HepG2 (cell line): Measurements from ENCODE around the gene COL9A3. TPM values are rescaled to one million over a fixed set of nuclear protein-coding genes. Genes with fewer than 3 reads are reported as not detected.

Source experiments
- ASH2L ChIP-seq: fragments of 300-600, 200-600 bp; sonication (generic); IDR thresholded peaks from 2 replicates; pipeline ENCODE4 v1.7.0; 2017; ENCODE audit warnings: low read depth, mild to moderate bottlenecking, moderate library complexity, mixed read lengths, low read length; ENCODE audit not compliant: insufficient read length
- BORCS8-MEF2B ChIP-seq: sonication (generic); formaldehyde crosslinking; IDR thresholded peaks from 2 replicates; pipeline ENCODE4 v1.8.0; 2022; ENCODE audit warnings: mild to moderate bottlenecking, missing genetic modification reagents
- BRF2 ChIP-seq: sonication (generic); formaldehyde crosslinking; IDR thresholded peaks from 2 replicates; pipeline ENCODE4 v1.8.1; 2022; ENCODE audit warnings: mild to moderate bottlenecking, missing genetic modification reagents
- CHD4 ChIP-seq: fragments of 200-600 bp; sonication (generic); IDR thresholded peaks from 2 replicates; pipeline ENCODE4 v1.7.0; 2017; ENCODE audit warnings: mild to moderate bottlenecking, low read length, borderline replicate concordance
- CREM ChIP-seq, 2 experiments: sonication (generic) in 1 of 2; formaldehyde crosslinking in 1 of 2; IDR thresholded peaks; 2 replicates each; pipeline versions ENCODE4 v1.4.0 to v1.6.1; 2016 to 2020; ENCODE audit warnings: antibody characterized with exemption in 1 of 2, mild to moderate bottlenecking in 1 of 2, missing genetic modification reagents in 1 of 2
- E2F5 ChIP-seq: sonication (generic); formaldehyde crosslinking; conservative IDR thresholded peaks from 2 replicates; pipeline ENCODE4 v1.4.0; 2020; ENCODE audit warnings: missing genetic modification reagents
- EHMT2 ChIP-seq: fragments of 200-600 bp; sonication (generic); IDR thresholded peaks from 2 replicates; pipeline ENCODE4 v1.7.0; 2017; ENCODE audit warnings: antibody characterized with exemption, low read depth, low read length, borderline replicate concordance
- FOXP4 ChIP-seq: sonication (generic); formaldehyde crosslinking; IDR thresholded peaks from 2 replicates; pipeline ENCODE4 v1.4.0; 2020; ENCODE audit warnings: missing genetic modification reagents
- GLI4 ChIP-seq: sonication (generic); formaldehyde crosslinking; IDR thresholded peaks from 2 replicates; pipeline ENCODE4 v1.5.1; 2020; ENCODE audit warnings: missing genetic modification reagents, mild to moderate bottlenecking, moderate library complexity, borderline replicate concordance
- MED8 ChIP-seq: sonication (generic); formaldehyde crosslinking; IDR thresholded peaks from 2 replicates; pipeline ENCODE4 v1.8.1; 2023; ENCODE audit warnings: mild to moderate bottlenecking, missing genetic modification reagents; ENCODE audit not compliant: insufficient replicate concordance
- MXD1 ChIP-seq: sonication (generic); formaldehyde crosslinking; IDR thresholded peaks from 2 replicates; pipeline ENCODE4 v1.4.0; 2020; ENCODE audit warnings: mild to moderate bottlenecking, missing genetic modification reagents
- PATZ1 ChIP-seq: sonication (generic); formaldehyde crosslinking; IDR thresholded peaks from 2 replicates; pipeline ENCODE4 v1.4.0; 2020; ENCODE audit warnings: missing genetic modification reagents
- RXRB ChIP-seq: IDR thresholded peaks from 2 replicates; pipeline ENCODE4 v1.6.1; 2016; ENCODE audit warnings: borderline replicate concordance, missing genetic modification reagents, missing compliant biosample characterization
- SOX6 ChIP-seq, 2 experiments: fragments of 450-650 bp in 1 of 2; sonication (generic) in 1 of 2; formaldehyde crosslinking in 1 of 2; IDR thresholded peaks; 2 replicates each; pipeline versions ENCODE4 v1.4.0 to v1.6.1; 2017 to 2020; ENCODE audit warnings: antibody characterized with exemption in 1 of 2, mild to moderate bottlenecking in 1 of 2, missing genetic modification reagents in 1 of 2
- ZFP37 ChIP-seq: sonication (generic); formaldehyde crosslinking; IDR thresholded peaks from 2 replicates; pipeline ENCODE4 v1.4.0; 2020; ENCODE audit warnings: missing genetic modification reagents, borderline replicate concordance
- ZNF329 ChIP-seq: sonication (generic); formaldehyde crosslinking; IDR thresholded peaks from 2 replicates; pipeline ENCODE4 v1.9.0; 2021; ENCODE audit warnings: low read depth, mild to moderate bottlenecking, missing genetic modification reagents
- ZNF44 ChIP-seq: sonication (generic); formaldehyde crosslinking; IDR thresholded peaks from 2 replicates; pipeline ENCODE4 v1.5.1; 2020; ENCODE audit warnings: mild to moderate bottlenecking, missing genetic modification reagents
- ZNF546 ChIP-seq: sonication (generic); formaldehyde crosslinking; conservative IDR thresholded peaks from 2 replicates; pipeline ENCODE4 v1.8.1; 2023; ENCODE audit warnings: mild to moderate bottlenecking, missing genetic modification reagents
- ZNF572 ChIP-seq: sonication (generic); formaldehyde crosslinking; IDR thresholded peaks from 2 replicates; pipeline ENCODE4 v1.5.1; 2020; ENCODE audit warnings: mild to moderate bottlenecking, missing genetic modification reagents
- ZNF780A ChIP-seq: sonication (generic); formaldehyde crosslinking; IDR thresholded peaks from 2 replicates; pipeline ENCODE4 v1.8.0; 2022; ENCODE audit warnings: mild to moderate bottlenecking, missing genetic modification reagents, moderate library complexity
- polyA plus RNA-seq, 8 experiments: library from polyadenylated mRNA; depleted of rRNA in 3 of 8; stranded (reverse) in 7 of 8; unstranded in 1 of 8; fragments of >200 nt; fragmentation: Illumina TruSeq in 4 of 8; extraction: Trizol in 4 of 8; gene quantifications; 2 replicates each; pipeline versions ENCODE4 v1.2.1 to v1.2.3, GENCODE V29; 2011 to 2016; ENCODE audit warnings: low read depth in 4 of 8, missing spikeins in 1 of 8, mixed read lengths in 1 of 8; ENCODE audit not compliant: insufficient read depth in 1 of 8
- total RNA-seq, 5 experiments: library from RNA; depleted of rRNA; stranded (reverse); fragments of >200 nt; fragmentation: Illumina TruSeq; extraction: Trizol; gene quantifications; 2 replicates each; pipeline ENCODE4 v1.2.3, GENCODE V29; 2016; ENCODE audit warnings: low read depth in 1 of 5

COL9A3 gene
- total and polyA plus RNA-seq, 2 of the 13 experiments (the other 11 are each of a cell fraction or from before 2014, with no cell fraction given) = 155 to 204 TPM

GRCh38 chr20:62791301-62792181, 25.3 kb upstream of the COL9A3 start (continued):
- no peak for TF ChIP-seq FOXP4 (CRISPR knock-in tag)
- TF ChIP-seq MED8 (CRISPR knock-in tag) = no peak
- TF ChIP-seq PATZ1 = peak; percentile 90
- no peak for TF ChIP-seq BRF2 (CRISPR knock-in tag)
- TF ChIP-seq SOX6 (IDR thresholded peaks at IDR 0.05) = no peak
- peak; percentile 73 for TF ChIP-seq SOX6 (CRISPR knock-in tag; IDR thresholded peaks at IDR 0.05)
- peak; percentile 97 for TF ChIP-seq ZNF44
- TF ChIP-seq ZFP37 (CRISPR knock-in tag) = peak; percentile 73; the same call in 1 of the 2 replicates
- peak; percentile 80; the same call in 1 of the 2 replicates for TF ChIP-seq GLI4 (CRISPR knock-in tag)
- TF ChIP-seq CREM (IDR thresholded peaks at IDR 0.05) = no peak
- no peak for TF ChIP-seq CREM (CRISPR knock-in tag; IDR thresholded peaks at IDR 0.05)
- TF ChIP-seq CHD4 = no peak
- peak; percentile 81; the same call in 1 of the 2 replicates for TF ChIP-seq RXRB
- no peak for TF ChIP-seq ZNF329 (CRISPR knock-in tag)
- no peak for TF ChIP-seq ZNF546 (CRISPR knock-in tag)
- TF ChIP-seq MXD1 = no peak
- TF ChIP-seq ASH2L = peak; percentile 19
- TF ChIP-seq BORCS8-MEF2B = 0 out of 2 replicates have a peak, but pooled peaks have one; percentile 12
- TF ChIP-seq EHMT2 = no peak
- 0 out of 2 replicates have a peak, but pooled peaks have one; percentile 44 for TF ChIP-seq ZNF572 (CRISPR knock-in tag)
- no peak for TF ChIP-seq ZNF780A (CRISPR knock-in tag)
- no peak for TF ChIP-seq E2F5 (CRISPR knock-in tag)
